Measurements from ENCODE around the gene PRDM5.

PRDM5 gene

DNA sequence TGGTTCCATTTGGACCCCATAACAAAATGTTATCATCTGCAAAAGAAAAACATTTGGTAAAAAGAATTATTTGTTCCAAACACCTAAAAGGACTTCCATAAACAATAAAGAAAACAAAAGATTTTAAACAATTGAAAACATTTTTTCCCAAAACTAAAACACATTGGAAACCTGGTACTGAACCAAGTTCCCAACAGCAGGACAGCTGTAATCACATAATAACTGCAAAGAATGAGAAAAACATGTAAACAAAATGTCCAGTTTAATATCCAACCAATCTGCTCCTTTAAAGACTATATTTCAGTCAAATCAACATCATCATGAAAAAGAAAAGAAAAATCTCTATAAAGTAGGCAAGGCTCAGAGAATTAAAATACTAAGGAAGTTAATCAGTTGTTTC is 36.3 kb downstream of the PRDM5 start:
- Mint-ChIP-seq H3K27me3 (no peaks in the 10 kb centered on the region), H3K4me1 (no peaks in the 10 kb centered on the region), H3K36me3 (no peaks in the 10 kb centered on the region), H3K9me3 (peaks cover 7 to 11% of the 10 kb centered on the region in 2 donors), H3K27ac (no peak overlapping the region), H3K4me3 (no peak overlapping the region)
- ATAC-seq (replicated peaks) (no peak), DNase-seq (no peak)

DNA sequence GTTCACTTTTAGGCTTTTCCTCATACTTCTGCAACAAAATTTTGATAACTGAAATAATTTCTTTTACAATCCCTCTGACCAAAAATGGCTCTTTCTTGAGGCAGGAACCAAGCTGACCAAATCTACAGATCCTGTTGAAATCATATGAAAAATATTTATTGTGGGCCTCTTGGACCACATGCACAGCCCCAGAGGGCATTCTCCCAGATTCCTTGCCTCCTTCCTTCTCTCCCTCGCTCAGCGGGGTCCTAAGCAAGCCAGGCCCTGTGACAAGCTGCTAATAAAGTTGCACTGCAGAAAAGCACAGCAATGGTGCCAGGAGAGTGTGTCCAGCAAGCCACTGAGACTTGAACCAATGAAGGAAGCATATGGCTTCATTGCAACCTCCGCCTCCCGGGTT is 40.7 kb downstream of the PRDM5 start:
- H3K4me1 Mint-ChIP-seq, result no peaks in the 10 kb centered on the region
- H3K4me3 Mint-ChIP-seq, result no peak overlapping the region
- no peaks in the 10 kb centered on the region for H3K27me3 Mint-ChIP-seq
- no peak overlapping the region for H3K27ac Mint-ChIP-seq
- no peaks in the 10 kb centered on the region for H3K9me3 Mint-ChIP-seq
- no peaks in the 10 kb centered on the region for H3K36me3 Mint-ChIP-seq
- ATAC-seq (replicated peaks) (no peak), DNase-seq (no peak)

DNA sequence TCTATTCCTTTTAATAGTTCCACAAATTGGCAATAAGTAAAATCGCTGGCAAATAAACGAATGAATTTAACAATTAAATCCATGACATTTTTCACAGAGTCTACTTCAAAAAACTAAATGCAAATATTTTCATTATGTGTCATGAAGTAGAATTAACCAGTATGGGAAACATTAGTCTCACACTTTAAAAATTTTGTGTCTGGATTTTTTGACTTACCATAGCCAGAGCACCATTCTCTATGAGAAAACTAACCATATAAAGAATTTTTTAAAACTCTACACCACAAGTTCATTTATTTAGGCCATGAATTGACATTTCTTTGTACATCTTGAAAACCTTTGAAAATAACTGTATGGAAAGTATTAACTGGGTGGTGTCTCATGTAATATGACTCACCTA is 41.2 kb downstream of the PRDM5 start:
- no peaks in the 10 kb centered on the region for H3K4me1 Mint-ChIP-seq
- H3K36me3 Mint-ChIP-seq, result no peaks in the 10 kb centered on the region
- no peak overlapping the region for H3K27ac Mint-ChIP-seq
- DNase-seq (no peak), ATAC-seq (replicated peaks) (no peak)
- H3K27me3 Mint-ChIP-seq, result no peaks in the 10 kb centered on the region
- no peak overlapping the region for H3K4me3 Mint-ChIP-seq
- H3K9me3 Mint-ChIP-seq, result no peaks in the 10 kb centered on the region

DNA sequence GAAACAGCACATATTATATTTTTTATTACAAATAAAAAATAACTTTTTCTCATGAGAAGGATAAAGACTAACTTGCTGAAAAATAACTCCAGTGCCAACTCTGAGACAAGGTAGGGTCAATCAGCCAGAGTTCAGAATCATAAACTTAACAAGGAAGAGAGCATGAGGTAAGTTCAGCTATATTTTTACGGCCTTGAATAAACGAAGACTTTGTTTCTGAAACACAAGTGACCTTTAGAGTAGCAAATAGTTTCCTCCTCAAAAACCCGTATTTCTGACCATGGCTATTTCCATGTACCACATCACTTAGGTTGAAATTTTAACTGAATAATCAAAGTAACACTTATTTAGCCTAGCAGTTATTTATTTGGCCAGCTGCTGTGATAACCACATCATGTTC is 45.5 kb downstream of the PRDM5 start:
- H3K36me3 Mint-ChIP-seq, result no peaks in the 10 kb centered on the region
- ATAC-seq (replicated peaks) (no peak), DNase-seq (no peak)
- no peak overlapping the region for H3K27ac Mint-ChIP-seq
- no peak overlapping the region for H3K4me3 Mint-ChIP-seq
- no peaks in the 10 kb centered on the region for H3K4me1 Mint-ChIP-seq
- H3K27me3 Mint-ChIP-seq, result no peaks in the 10 kb centered on the region
- no peaks in the 10 kb centered on the region for H3K9me3 Mint-ChIP-seq

DNA sequence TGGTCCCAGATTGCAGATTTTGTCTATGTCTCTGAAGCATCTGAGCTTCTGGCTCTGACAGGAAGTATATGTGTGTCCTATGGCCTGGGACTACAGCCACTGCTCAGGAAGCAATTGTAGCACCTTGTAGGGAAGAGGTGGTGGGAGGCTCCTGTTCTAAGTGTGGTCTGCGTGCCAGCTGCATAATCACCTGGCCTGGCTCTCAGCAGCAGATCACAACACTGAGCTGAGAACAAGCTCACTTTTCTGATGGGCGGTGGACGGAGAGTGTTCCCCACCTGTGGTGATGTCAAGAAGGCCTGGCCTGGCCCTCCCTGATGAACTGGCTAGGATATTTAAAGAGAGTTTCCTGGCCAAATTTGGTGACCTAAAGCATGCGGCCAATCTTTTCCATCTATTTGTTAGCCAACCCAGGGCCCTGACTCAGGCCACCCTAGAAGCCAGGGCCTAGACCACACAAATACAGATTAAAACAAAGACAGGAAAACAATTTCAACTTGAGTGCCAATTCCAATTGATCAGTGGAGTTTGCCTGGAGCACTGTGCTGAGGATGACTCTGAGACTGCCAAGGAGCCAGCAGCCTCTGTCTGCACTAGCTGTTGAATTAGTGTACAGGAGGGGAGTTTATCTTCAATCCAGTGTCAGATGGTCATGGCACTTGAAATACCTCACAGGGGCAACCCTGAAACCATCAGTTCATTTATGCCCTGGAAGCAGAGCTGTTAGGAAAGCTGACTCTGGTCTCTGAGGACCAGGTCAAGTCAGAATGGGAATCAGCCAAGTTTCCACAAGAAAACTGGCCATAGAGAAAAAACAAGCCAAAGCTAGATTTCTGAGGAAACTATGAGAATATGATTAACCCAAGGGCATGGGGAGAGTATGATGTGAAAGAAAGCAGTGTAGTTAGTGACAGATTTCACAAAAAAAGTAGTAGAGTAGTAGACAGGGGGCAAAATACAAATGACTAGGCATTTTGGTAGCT is 47.4 kb downstream of the PRDM5 start:
- no peak overlapping the region for H3K27ac Mint-ChIP-seq
- DNase-seq, result no peak
- H3K4me3 Mint-ChIP-seq, result no peak overlapping the region

DNA sequence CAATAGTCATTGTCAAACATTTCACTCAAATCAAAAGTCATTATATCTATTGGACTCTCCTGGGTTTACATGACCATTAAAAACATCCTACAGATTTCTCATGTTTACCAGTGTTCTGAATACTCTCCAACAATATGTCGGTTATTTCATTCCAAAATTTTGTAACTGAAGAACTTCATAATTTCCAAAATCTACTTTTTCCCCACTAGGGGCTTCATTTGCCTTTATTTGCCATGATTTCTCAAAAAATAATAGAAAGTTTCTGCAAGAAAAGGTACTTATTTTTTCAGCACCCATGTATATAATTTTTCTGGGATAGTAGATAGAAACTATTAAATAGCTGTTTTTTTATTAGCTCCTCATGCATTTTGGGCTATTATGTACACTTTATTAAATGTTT is 49.0 kb downstream of the PRDM5 start:
- no peak for ATAC-seq (replicated peaks)
- no peaks in the 10 kb centered on the region for H3K9me3 Mint-ChIP-seq
- no peak overlapping the region for H3K27ac Mint-ChIP-seq
- H3K36me3 Mint-ChIP-seq, result no peaks in the 10 kb centered on the region
- no peaks in the 10 kb centered on the region for H3K4me1 Mint-ChIP-seq
- H3K27me3 Mint-ChIP-seq, result no peaks in the 10 kb centered on the region
- H3K4me3 Mint-ChIP-seq, result no peak overlapping the region
- DNase-seq, result no peak

More for the DNA sequence above, 47.4 kb downstream of the PRDM5 start:
- no peaks in the 10 kb centered on the region for H3K27me3 Mint-ChIP-seq
- no peak for ATAC-seq (replicated peaks)
- no peaks in the 10 kb centered on the region for H3K4me1 Mint-ChIP-seq
- H3K36me3 Mint-ChIP-seq, result no peaks in the 10 kb centered on the region
- H3K9me3 Mint-ChIP-seq, result no peaks in the 10 kb centered on the region

DNA sequence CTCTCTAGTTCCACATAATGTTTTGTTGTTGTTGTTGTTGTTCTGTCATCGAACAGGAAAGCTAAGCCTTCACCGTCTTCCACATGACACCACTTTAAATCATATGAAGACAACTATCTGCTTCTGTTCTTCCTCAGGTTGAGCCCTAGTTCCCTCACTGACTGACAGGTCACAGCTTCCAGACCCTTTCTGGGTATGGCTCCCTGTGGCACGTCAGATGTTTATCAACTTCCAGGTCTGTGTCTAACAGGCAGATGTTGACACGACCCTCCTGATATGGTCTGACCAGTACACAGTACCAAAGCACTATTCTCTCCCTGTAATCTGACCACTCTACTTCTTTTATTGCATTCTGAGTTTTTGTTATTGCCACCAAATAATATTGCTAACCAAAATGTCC is 51.4 kb downstream of the PRDM5 start:
- H3K4me3 Mint-ChIP-seq, result no peak overlapping the region
- ATAC-seq (replicated peaks), result no peak
- no peaks in the 10 kb centered on the region for H3K4me1 Mint-ChIP-seq
- no peak for DNase-seq
- H3K27me3 Mint-ChIP-seq, result no peaks in the 10 kb centered on the region
- H3K9me3 Mint-ChIP-seq, result no peaks in the 10 kb centered on the region
- no peaks in the 10 kb centered on the region for H3K36me3 Mint-ChIP-seq
- no peak overlapping the region for H3K27ac Mint-ChIP-seq

DNA sequence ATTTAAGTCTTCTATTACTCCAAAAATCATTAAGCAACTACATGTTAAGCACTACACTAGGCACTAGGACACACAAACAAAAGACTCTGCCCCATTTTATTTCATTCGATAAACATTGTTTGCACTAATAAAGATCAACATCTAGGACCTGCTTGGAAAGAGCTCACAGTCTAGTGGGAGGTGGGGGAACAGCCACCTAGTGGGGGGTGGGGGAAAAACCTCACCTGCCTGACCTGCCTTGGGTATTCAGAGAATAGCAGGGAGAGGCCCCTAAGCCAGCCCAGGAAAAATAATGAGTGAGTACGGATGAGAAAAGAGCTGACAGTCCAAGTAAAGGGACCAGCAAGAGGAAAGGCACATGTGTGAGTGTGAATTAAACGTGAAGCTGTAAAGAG is 52.2 kb downstream of the PRDM5 start:
- Mint-ChIP-seq H3K9me3 (no peaks in the 10 kb centered on the region), H3K27ac (no peak overlapping the region), H3K27me3 (no peaks in the 10 kb centered on the region), H3K36me3 (no peaks in the 10 kb centered on the region), H3K4me3 (no peak overlapping the region), H3K4me1 (no peaks in the 10 kb centered on the region)
- ATAC-seq (replicated peaks) (no peak), DNase-seq (no peak)

DNA sequence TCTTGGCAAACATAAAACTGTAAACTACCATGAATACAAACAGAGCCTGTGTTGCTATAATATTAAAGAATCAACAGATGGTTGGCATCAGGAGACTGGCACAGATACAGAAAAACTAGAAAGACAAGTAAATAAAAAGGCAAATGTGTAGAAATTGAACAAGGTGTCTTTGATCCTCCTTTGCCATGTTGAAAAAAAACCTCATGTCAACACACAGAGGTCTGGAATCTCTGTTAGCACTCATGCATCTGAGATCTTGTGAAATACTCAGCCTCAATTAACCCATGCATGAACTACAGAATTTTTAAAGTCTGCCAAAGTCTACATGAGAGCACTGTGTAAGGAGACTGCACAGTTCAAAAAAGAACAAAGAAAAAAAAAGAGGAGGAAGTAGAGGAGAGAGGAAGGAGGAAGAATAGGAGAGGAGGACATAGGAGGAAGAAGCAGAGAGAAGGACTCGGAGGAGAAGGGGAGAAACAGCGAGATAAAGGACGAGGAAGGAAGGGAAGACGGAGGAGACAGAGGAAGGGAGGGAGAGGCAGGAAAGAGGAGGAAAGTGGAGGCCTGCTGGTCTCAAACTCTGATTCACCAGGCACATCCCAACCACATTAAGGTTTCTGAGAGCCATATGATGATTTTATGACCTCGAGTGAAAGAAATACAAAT is 52.8 kb downstream of the PRDM5 start:
- no peaks in the 10 kb centered on the region for H3K4me1 Mint-ChIP-seq
- DNase-seq (no peak), ATAC-seq (replicated peaks) (no peak)
- no peaks in the 10 kb centered on the region for H3K36me3 Mint-ChIP-seq
- H3K27ac Mint-ChIP-seq, result no peak overlapping the region
- H3K9me3 Mint-ChIP-seq, result no peaks in the 10 kb centered on the region
- H3K27me3 Mint-ChIP-seq, result no peaks in the 10 kb centered on the region
- H3K4me3 Mint-ChIP-seq, result no peak overlapping the region

DNA sequence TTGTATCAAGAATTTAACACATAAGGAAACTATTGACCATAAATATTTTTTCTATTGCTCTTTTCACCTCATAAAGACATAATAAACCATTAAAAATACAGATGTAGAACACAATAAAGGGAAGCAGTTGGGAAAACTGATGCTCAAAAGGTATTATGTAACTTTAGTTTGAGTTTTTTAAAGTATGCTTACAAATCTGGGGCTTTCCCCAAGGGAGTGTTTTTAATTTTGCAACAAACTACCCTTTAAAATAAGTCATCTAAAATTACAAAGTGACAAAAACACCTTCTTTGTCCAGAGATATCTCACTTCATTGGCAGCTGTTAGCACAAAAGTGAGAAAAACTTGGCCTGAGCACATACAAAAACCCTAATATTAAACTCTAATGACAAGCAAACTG is 55.0 kb downstream of the PRDM5 start:
- H3K4me3 Mint-ChIP-seq, result no peak overlapping the region
- no peaks in the 10 kb centered on the region for H3K36me3 Mint-ChIP-seq
- no peak overlapping the region for H3K27ac Mint-ChIP-seq
- H3K4me1 Mint-ChIP-seq, result no peaks in the 10 kb centered on the region
- no peak for DNase-seq
- H3K27me3 Mint-ChIP-seq, result no peaks in the 10 kb centered on the region
- ATAC-seq (replicated peaks), result no peak
- H3K9me3 Mint-ChIP-seq, result no peaks in the 10 kb centered on the region

DNA sequence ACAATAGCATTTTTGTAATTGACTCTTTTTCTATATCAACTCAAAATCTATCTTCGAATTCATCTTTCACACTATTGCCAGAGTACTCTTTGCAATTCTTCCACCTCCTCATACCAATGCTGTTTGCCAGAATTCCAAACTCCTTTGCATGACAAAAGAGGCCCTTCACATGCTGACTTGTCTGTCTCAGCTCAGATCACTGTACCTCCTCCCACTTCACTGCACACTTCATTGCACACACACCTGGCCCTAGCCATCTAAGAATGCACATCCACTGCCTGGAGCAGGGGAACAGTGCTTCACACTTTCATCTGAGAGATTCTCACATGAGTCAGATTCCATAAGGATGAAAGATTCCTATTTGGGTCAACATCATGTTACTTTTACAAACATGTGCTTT is 56.5 kb downstream of the PRDM5 start:
- Mint-ChIP-seq H3K4me1 (no peaks in the 10 kb centered on the region), H3K36me3 (no peaks in the 10 kb centered on the region), H3K27me3 (no peaks in the 10 kb centered on the region), H3K27ac (no peak overlapping the region), H3K4me3 (no peak overlapping the region), H3K9me3 (peaks cover 0 to 1% of the 10 kb centered on the region in 2 donors)
- no peak for DNase-seq
- ATAC-seq (replicated peaks), result no peak

DNA sequence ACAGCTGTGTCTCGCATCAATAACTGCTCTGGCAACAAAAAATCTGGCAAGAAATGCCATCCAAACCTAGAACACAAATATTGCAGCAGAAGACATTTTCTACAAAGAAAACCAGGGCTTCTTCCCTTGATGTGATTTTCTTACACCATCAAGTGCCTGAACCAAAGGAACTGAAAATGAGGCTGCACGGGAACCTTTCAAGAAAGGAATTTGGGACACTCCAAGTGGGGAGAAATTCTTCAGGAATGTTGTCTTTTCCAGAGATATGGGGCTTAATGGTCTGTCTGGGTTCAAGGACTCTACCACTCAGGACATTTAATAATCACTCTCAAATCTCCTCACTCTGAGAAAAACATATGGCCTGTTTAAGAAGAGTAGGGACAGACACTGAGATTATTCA is 57.6 kb downstream of the PRDM5 start:
- Mint-ChIP-seq H3K4me3 (no peak overlapping the region), H3K36me3 (no peaks in the 10 kb centered on the region), H3K4me1 (no peaks in the 10 kb centered on the region), H3K9me3 (peaks cover 0 to 1% of the 10 kb centered on the region in 2 donors), H3K27me3 (no peaks in the 10 kb centered on the region), H3K27ac (no peak overlapping the region)
- ATAC-seq (replicated peaks) (no peak), DNase-seq (no peak)

DNA sequence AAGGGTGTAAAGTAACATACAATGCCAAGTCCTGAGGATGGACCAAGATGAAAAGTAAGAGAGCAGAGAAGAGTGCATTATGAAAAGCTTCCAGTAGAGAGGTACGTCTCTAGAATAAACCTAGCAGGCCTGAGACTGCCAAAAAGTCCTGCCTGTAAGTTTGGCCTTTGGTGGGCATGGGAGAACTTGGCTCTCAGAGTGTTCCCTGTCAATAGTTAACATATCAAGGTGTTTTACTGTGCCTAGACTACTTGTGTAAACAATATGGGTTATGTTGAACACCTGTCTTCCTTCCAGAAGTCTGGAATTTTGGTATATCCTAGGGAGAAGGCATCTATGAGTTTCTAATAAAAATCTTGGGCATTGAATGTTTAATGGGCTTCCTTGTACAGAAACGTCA is 60.1 kb downstream of the PRDM5 start:
- Mint-ChIP-seq H3K4me3 (no peak overlapping the region), H3K9me3 (peaks cover 0 to 1% of the 10 kb centered on the region in 2 donors), H3K27ac (no peak overlapping the region), H3K4me1 (no peaks in the 10 kb centered on the region), H3K36me3 (no peaks in the 10 kb centered on the region), H3K27me3 (no peaks in the 10 kb centered on the region)
- DNase-seq, result no peak
- ATAC-seq (replicated peaks), result no peak

DNA sequence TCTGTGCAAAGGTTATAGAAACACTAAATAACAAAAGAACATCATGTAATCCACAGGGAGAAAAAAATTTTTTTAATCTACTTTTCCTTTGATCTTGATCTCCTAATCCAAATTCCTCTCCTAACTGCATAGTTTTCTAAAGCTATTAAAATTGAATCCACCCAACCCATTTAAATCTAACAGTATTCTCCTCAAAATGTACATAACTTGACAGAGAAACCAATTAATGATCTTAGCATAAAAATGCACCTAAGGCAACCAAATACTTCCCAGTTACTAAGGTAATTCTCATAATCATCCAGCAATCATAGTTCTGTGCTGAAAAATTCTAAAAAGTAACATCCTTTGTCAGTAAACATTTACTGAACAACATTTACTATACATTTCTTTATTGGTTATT is 60.7 kb downstream of the PRDM5 start:
- H3K27ac Mint-ChIP-seq, result no peak overlapping the region
- H3K4me1 Mint-ChIP-seq, result no peaks in the 10 kb centered on the region
- no peaks in the 10 kb centered on the region for H3K36me3 Mint-ChIP-seq
- peaks cover 0 to 1% of the 10 kb centered on the region in 2 donors for H3K9me3 Mint-ChIP-seq
- DNase-seq (no peak), ATAC-seq (replicated peaks) (no peak)
- no peak overlapping the region for H3K4me3 Mint-ChIP-seq
- H3K27me3 Mint-ChIP-seq, result no peaks in the 10 kb centered on the region

DNA sequence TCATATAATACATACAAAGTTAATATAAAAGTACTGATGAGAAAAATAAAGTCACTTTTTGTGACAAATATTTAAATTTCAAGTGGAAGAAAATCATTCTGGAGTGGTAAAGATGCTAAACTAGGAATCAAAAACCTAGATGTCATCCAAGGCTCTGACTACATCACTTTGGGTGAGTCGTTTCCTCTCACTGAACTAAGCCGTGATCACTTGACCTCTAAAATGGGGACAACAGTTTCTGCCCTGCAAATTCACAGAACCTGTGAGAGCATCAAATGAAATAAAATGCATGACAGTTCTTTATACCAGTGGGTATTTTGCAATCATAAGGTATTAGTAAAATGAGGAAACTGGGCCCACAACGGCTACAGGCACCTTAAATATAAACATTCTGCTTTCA is 63.8 kb downstream of the PRDM5 start:
- ATAC-seq (replicated peaks), result no peak
- Mint-ChIP-seq H3K27me3 (no peaks in the 10 kb centered on the region), H3K9me3 (peaks cover 0 to 1% of the 10 kb centered on the region in 2 donors), H3K4me1 (no peaks in the 10 kb centered on the region), H3K27ac (no peak overlapping the region), H3K4me3 (no peak overlapping the region), H3K36me3 (no peaks in the 10 kb centered on the region)
- DNase-seq, result no peak

All from stimulated activated naive B cell treated with anti-CD40 and anti-IgM and Interleukin-4, amounts not matched to agents 10 μg/mL and 1 μg/mL and 100 μg/mL, for 72 hours (primary cell).